ENCODE results near the gene NTRK3. TPM values are rescaled to one million over a fixed set of nuclear protein-coding genes. Genes with fewer than 3 reads are reported as not detected.

Gene NTRK3
- total and polyA plus RNA-seq, 2 donors (not counting 3 experiments of a cell fraction or from before 2014, with no cell fraction given) = not detected

GRCh38 chr15:87860743-87861142 is 395.8 kb downstream of the NTRK3 start:
- BruUV-seq (replicated peaks) = no TSS peak
- H3K27ac ChIP-seq (ENCODE audit: insufficient read depth, low read depth, low read length) = no peak overlapping the region
- POLR2A ChIA-PET = no interaction called here

More at GRCh38 chr15:87860743-87861142, 395.8 kb downstream of the NTRK3 start:
- no peak overlapping the region for H2AFZ ChIP-seq (ENCODE audit: low read depth, low read length)
- TF ChIP-seq EZH2 (IDR thresholded peaks at IDR 0.05; ENCODE audit: borderline replicate concordance, low read depth, low read length, severe bottlenecking) = no peak
- TF ChIP-seq POLR2AphosphoS5 (IDR thresholded peaks at IDR 0.05; ENCODE audit: insufficient read depth, low read depth, low read length) = no peak
- TF ChIP-seq MYC (IDR thresholded peaks at IDR 0.05; ENCODE audit: low read depth, low read length) = no peak
- TF ChIP-seq CTCF (IDR thresholded peaks at IDR 0.05; ENCODE audit: extremely low read depth in 1 of 2, insufficient read depth in 1 of 2, low read depth in 1 of 2, low read length in 2 of 2) = no peak
- no peak for TF ChIP-seq FOS (IDR thresholded peaks at IDR 0.05; ENCODE audit: borderline replicate concordance, insufficient read depth, low read length)
- no peak for TF ChIP-seq JUN (IDR thresholded peaks at IDR 0.05; ENCODE audit: borderline replicate concordance, insufficient read depth, insufficient read length, low read depth)
- no peak for TF ChIP-seq GATA2 (IDR thresholded peaks at IDR 0.05; ENCODE audit: insufficient read depth, insufficient read length, low read depth, low read length)
- TF ChIP-seq POLR2A (IDR thresholded peaks at IDR 0.05; ENCODE audit: low read depth, low read length) = no peak
- TF ChIP-seq MAX (IDR thresholded peaks at IDR 0.05; ENCODE audit: insufficient read depth, insufficient read length) = no peak
- no peaks in the 10 kb centered on the region for H3K36me3 ChIP-seq (ENCODE audit: control insufficient read depth in 2 of 2, extremely low read depth in 1 of 2, insufficient read depth in 2 of 2, low read length in 2 of 2)
- H3K79me2 ChIP-seq (ENCODE audit: control insufficient read depth, insufficient read depth, low read length) = no peaks in the 10 kb centered on the region
- H3K4me1 ChIP-seq (ENCODE audit: control insufficient read depth, extremely low read depth, insufficient read depth, low read length) = no peaks in the 10 kb centered on the region
- no peak for FAIRE-seq
- no peaks in the 10 kb centered on the region for H4K20me1 ChIP-seq (replicated peaks; ENCODE audit: control insufficient read depth, extremely low read depth, insufficient read depth, low read length)
- no peaks in the 10 kb centered on the region for H3K27me3 ChIP-seq (ENCODE audit: control insufficient read depth in 2 of 2, insufficient read depth in 2 of 2, low read length in 2 of 2)
- H3K9ac ChIP-seq (replicated peaks; ENCODE audit: extremely low read depth, insufficient read depth, low read length) = no peak overlapping the region
- H3K9me1 ChIP-seq (replicated peaks; ENCODE audit: control insufficient read depth, extremely low read depth, insufficient read depth, low read length) = no peaks in the 10 kb centered on the region
- intact Hi-C loops (cut with micrococcal nuclease) = loop anchor here (5.0 kb wide), 1 partner anchor 368 kb away; no protein-coding TSS in a partner anchor
- CTCF ChIA-PET = no interaction called here
- dilution Hi-C loops (cut with MboI; ENCODE audit: extremely low pct_ligation_motif_present, low sequenced_read_pairs) = no loop called here
- no peak overlapping the region for H3K4me2 ChIP-seq (ENCODE audit: insufficient read depth, low read length)
- DNase-seq (ENCODE audit: low read depth, low spot score) = no peak
- no peak overlapping the region for H3K4me3 ChIP-seq (replicated peaks in 1 of 3; ENCODE audit: insufficient read depth in 1 of 3, low read depth in 1 of 3, low read length in 3 of 3)
- peaks cover 2% of the 10 kb centered on the region for H3K9me3 ChIP-seq (replicated peaks; ENCODE audit: control insufficient read depth, insufficient read depth, low read length)

Measured in endothelial cell of umbilical vein (primary cell).